SK-N-MC (cell line): Measurements from ENCODE around the gene CLEC4D.

ENCODE experiments used
- EZH2 ChIP-seq: fragments of 200-600 bp; sonication (generic); IDR thresholded peaks from one replicate; pipeline ENCODE4 v1.6.1; 2017; ENCODE audit warnings: antibody characterized with exemption
- FOXP2 ChIP-seq: optimal IDR thresholded peaks from 2 replicates; pipeline ENCODE3; 2011; ENCODE audit warnings: mild to moderate bottlenecking, moderate library complexity; ENCODE audit not compliant: insufficient read depth; ENCODE audit errors: extremely low read length, control extremely low read depth

DNA sequence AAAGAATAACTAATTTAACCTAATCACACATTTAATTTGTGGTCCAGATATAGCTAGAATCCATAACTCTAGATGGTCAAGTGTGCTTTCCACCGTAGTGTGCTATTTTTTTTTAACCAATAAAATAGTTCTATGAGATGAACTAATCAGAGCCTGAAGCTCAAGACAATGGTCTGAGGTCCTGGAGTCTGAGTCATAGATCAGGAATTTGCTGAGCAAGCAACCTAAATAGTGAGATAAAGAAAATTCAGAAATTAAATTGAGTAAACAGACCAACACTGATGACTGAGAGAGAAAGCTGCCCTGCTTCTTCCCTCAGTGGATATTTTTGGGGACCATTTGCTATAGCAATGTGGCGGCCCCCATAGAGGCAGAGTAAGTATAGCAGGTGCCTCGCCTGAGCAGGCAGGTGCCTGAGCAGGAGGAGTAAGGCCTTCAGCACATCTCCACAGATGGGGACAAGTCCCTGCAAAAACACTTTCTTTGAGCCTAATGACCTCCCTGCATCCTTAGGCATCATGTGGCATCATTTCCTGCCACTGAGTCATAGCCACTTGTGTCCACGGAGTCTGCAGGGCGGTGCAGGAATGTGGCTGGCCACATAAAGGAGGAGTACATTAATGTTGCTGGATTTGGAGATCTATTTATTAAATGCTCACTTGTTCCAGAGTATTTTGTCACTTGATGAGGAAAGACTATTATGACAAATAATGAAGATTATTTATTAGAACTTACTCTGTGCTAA, 41.3 kb downstream of the CLEC4D start:
- TF ChIP-seq EZH2: no peak
- no peak for TF ChIP-seq FOXP2
